Uterus (tissue), 2 donors: Measurements from ENCODE around the gene SYF2.

ENCODE experiments used
- POLR2A ChIP-seq, 2 donors: fragments of 450-650 bp; IDR thresholded peaks; one replicate each; pipeline ENCODE4 v1.6.1; 2016; ENCODE audit warnings: antibody characterized with exemption in 2 of 2, mild to moderate bottlenecking in 1 of 2, moderate library complexity in 1 of 2
- TF ChIP-seq, protein P1 (sequence below), 4 experiments: fragments of 200-600 bp in 2 of 4; fragments of 450-650 bp in 2 of 4; sonication (generic) in 2 of 4; IDR thresholded peaks; one replicate each; pipeline ENCODE4 v1.5.1; 2016 to 2019; ENCODE audit warnings: antibody characterized with exemption in 4 of 4, mild to moderate bottlenecking in 2 of 4, moderate library complexity in 1 of 4

DNA sequence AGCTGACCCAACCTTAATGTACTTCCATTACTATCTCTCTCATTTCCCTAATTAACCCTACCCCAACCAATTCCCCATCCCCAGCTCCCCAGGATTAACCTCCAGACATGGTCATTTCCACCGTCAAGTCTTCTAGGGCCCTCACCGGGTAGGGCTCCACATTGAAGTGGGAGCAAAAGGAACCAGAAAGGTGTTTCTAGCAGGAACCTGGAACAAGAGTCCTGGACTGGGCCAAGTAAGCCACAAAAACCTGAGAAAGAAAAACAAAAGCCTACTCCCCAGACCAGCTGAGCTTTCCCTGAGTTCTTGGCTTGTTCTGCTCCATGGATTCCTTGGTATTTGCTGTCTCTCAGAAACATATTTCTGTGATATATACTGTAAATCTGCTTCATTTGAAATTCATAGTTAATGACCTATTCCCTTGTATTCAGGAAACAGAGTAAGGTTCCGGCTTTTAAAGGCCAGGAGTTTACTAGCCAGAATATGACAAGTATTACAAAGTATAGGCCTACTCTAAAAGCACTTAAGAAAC, 58.4 kb downstream of the SYF2 start:
- TF ChIP-seq POLR2A (IDR thresholded peaks at IDR 0.05), result no peak
- TF ChIP-seq, protein P1, sequence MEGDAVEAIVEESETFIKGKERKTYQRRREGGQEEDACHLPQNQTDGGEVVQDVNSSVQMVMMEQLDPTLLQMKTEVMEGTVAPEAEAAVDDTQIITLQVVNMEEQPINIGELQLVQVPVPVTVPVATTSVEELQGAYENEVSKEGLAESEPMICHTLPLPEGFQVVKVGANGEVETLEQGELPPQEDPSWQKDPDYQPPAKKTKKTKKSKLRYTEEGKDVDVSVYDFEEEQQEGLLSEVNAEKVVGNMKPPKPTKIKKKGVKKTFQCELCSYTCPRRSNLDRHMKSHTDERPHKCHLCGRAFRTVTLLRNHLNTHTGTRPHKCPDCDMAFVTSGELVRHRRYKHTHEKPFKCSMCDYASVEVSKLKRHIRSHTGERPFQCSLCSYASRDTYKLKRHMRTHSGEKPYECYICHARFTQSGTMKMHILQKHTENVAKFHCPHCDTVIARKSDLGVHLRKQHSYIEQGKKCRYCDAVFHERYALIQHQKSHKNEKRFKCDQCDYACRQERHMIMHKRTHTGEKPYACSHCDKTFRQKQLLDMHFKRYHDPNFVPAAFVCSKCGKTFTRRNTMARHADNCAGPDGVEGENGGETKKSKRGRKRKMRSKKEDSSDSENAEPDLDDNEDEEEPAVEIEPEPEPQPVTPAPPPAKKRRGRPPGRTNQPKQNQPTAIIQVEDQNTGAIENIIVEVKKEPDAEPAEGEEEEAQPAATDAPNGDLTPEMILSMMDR (IDR thresholded peaks at IDR 0.05), result no peak
